GM12865 (cell line): Measurements from ENCODE around the gene GDA.

Experiments used
- DNase-seq: peaks from one replicate; pipeline ENCODE4 v3.0.0; 2010; ENCODE audit warnings: low read depth
- H3K4me3 ChIP-seq: 2 replicates; pipeline ENCODE4 v1.5.1; 2011; ENCODE audit warnings: mild to moderate bottlenecking, low read depth, low read length, control low read depth
- CTCF ChIP-seq: IDR thresholded peaks from 2 replicates; pipeline ENCODE4 v1.5.1; 2011; ENCODE audit warnings: low read length, control low read depth, low read depth, inconsistent platforms; ENCODE audit not compliant: insufficient read depth; ENCODE audit errors: missing control alignments

Gene GDA

GRCh38 chr9:72247549-72247948, 98.3 kb downstream of the GDA start:
- no peak overlapping the region for H3K4me3 ChIP-seq
- no peak for DNase-seq
- no peak for TF ChIP-seq CTCF

- no peak overlapping the region for H3K4me3 ChIP-seq
- DNase-seq, result no peak
- TF ChIP-seq CTCF, result no peak
Observed at GRCh38 chr9:72251589-72251988, 102.3 kb downstream of the GDA start.

GRCh38 chr9:72254901-72255545, 105.8 kb downstream of the GDA start:
- no peak overlapping the region for H3K4me3 ChIP-seq
- TF ChIP-seq CTCF, result no peak
- DNase-seq, result no peak

- DNase-seq, result no peak
- H3K4me3 ChIP-seq, result no peak overlapping the region
- no peak for TF ChIP-seq CTCF
Observed at GRCh38 chr9:72255569-72255968, 106.3 kb downstream of the GDA start.

- DNase-seq, result no peak
- H3K4me3 ChIP-seq, result no peak overlapping the region
- no peak for TF ChIP-seq CTCF
Observed at GRCh38 chr9:72256931-72257330, 107.7 kb downstream of the GDA start.

GRCh38 chr9:72257814-72258213, 108.6 kb downstream of the GDA start:
- no peak for TF ChIP-seq CTCF
- H3K4me3 ChIP-seq, result no peak overlapping the region
- no peak for DNase-seq

GRCh38 chr9:72262063-72262462, 112.8 kb downstream of the GDA start:
- H3K4me3 ChIP-seq, result no peak overlapping the region
- DNase-seq, result no peak
- TF ChIP-seq CTCF, result no peak
